Gastroesophageal sphincter (tissue), 4 donors: ENCODE measurements around the gene TOMM20. TPM values are rescaled to one million over a fixed set of nuclear protein-coding genes. Genes with fewer than 3 reads are reported as not detected.

Experiments
- ATAC-seq: fragments of 150-250 bp; one replicate; pipeline ENCODE4 v1.9.1; 2016; ENCODE audit warnings: mild to moderate bottlenecking, moderate library complexity
- H3K27ac ChIP-seq, 4 donors: fragments of 200-600 bp; sonication (generic) in 3 of 4; 1 replicate in 3 of 4; 2 replicates in 1 of 4; pipeline ENCODE4 v1.5.1; 2016 to 2019
- H3K27me3 ChIP-seq: fragments of 200-600 bp; sonication (generic); one replicate; pipeline ENCODE4 v1.5.1; 2019
- H3K36me3 ChIP-seq, 2 donors: fragments of 200-600 bp; sonication (generic); one replicate each; pipeline ENCODE4 v1.5.1; 2019; ENCODE audit warnings: control low read depth in 1 of 2
- H3K4me1 ChIP-seq, 3 donors: fragments of 200-600 bp; sonication (generic); 1 replicate in 2 of 3; 2 replicates in 1 of 3; pipeline ENCODE4 v1.5.1; 2016 to 2019; ENCODE audit warnings: control low read depth in 2 of 3
- H3K4me3 ChIP-seq, 2 donors: fragments of 200-600 bp; sonication (generic); one replicate each; pipeline ENCODE4 v1.5.1; 2019; ENCODE audit warnings: mild to moderate bottlenecking in 1 of 2, moderate library complexity in 1 of 2
- H3K9me3 ChIP-seq, 3 donors: fragments of 200-600 bp; sonication (generic); one replicate each; pipeline ENCODE4 v1.5.1; 2017 to 2019; ENCODE audit warnings: control low read depth in 2 of 3
- EP300 ChIP-seq: sonication (generic); formaldehyde crosslinking; IDR thresholded peaks from one replicate; pipeline ENCODE4 v1.6.1; 2017; ENCODE audit warnings: antibody characterized with exemption, mild to moderate bottlenecking
- POLR2A ChIP-seq, 2 donors: fragments of 450-650 bp; IDR thresholded peaks; one replicate each; pipeline ENCODE4 v1.6.1; 2017; ENCODE audit warnings: antibody characterized with exemption in 2 of 2, mild to moderate bottlenecking in 2 of 2, moderate library complexity in 1 of 2
- POLR2AphosphoS5 ChIP-seq: sonication (generic); formaldehyde crosslinking; IDR thresholded peaks from one replicate; pipeline ENCODE4 v1.6.1; 2017; ENCODE audit warnings: antibody characterized with exemption
- WGBS, 2 donors: methylation state at CpG; one replicate each; pipeline ENCODE4 v1.1.5; 2018; ENCODE audit warnings: low coverage in 1 of 2; 5-methylcytosine and 5-hydroxymethylcytosine counted together
- total RNA-seq, 4 donors: library from RNA; depleted of rRNA; stranded (reverse); fragments of >200 nt; gene quantifications; one replicate each; pipeline ENCODE4 v1.1.0, GENCODE V29; 2016
- TF ChIP-seq, protein P1 (sequence below), 4 experiments: fragments of 200-600 bp in 2 of 4; fragments of 450-650 bp in 2 of 4; sonication (generic) in 1 of 4; IDR thresholded peaks; one replicate each; pipeline ENCODE4 v1.5.1; 2017 to 2019; ENCODE audit warnings: antibody characterized with exemption in 4 of 4, mild to moderate bottlenecking in 2 of 4, moderate library complexity in 2 of 4

Gene TOMM20
- total RNA-seq, 4 donors from 2014 or later = 57.8 to 111 (median 99.1) TPM

DNA sequence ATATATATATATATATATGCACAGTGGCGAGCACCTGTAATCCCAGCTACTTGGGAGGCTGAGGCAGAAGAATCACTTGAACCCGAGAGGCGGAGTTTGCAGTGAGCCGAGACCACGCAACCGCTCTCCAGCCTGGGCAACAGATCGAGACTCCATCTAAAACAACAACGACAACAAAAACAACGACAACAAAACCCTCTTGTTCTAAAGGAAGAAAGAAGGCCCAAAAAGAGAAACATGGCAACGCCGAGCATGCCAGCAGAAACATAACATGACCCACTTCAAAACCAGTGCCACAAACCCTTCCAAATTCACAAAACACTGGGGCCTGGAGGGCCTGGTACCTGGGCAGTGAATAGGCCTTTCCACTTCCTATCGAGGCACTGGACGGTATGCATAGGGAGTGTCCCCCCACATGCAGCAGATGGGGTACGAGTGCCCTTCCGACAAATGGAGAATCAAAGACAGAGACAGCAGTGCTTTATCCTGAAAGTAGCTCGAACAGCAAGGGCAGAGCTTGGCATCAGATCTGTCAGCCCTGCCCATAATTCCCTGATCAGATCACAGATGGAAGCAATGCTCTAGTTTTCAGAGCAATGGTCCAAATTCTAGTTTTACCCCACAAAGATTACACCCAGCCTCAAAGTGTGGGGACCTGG is 52.0 kb downstream of the TOMM20 start:
- H3K4me3 ChIP-seq = no peak overlapping the region
- ATAC-seq = no peak
- H3K4me1 ChIP-seq = peaks cover 3 to 69% (median 39%) of the 10 kb centered on the region in 3 donors
- TF ChIP-seq EP300 (no peak), POLR2AphosphoS5 (no peak), POLR2A (IDR thresholded peaks at IDR 0.05) (no peak)
- TF ChIP-seq, protein P1, sequence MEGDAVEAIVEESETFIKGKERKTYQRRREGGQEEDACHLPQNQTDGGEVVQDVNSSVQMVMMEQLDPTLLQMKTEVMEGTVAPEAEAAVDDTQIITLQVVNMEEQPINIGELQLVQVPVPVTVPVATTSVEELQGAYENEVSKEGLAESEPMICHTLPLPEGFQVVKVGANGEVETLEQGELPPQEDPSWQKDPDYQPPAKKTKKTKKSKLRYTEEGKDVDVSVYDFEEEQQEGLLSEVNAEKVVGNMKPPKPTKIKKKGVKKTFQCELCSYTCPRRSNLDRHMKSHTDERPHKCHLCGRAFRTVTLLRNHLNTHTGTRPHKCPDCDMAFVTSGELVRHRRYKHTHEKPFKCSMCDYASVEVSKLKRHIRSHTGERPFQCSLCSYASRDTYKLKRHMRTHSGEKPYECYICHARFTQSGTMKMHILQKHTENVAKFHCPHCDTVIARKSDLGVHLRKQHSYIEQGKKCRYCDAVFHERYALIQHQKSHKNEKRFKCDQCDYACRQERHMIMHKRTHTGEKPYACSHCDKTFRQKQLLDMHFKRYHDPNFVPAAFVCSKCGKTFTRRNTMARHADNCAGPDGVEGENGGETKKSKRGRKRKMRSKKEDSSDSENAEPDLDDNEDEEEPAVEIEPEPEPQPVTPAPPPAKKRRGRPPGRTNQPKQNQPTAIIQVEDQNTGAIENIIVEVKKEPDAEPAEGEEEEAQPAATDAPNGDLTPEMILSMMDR (IDR thresholded peaks at IDR 0.05) = no peak
- H3K27ac ChIP-seq = peak overlapping the region in 3 of 4 donors; percentile 74 to 87 (median 83)
- no peaks in the 10 kb centered on the region for H3K27me3 ChIP-seq
- 92 to 100% methylated on average over 7 to 16 of the region's 16 CpGs for WGBS, 2 donors
- H3K9me3 ChIP-seq = no peaks in the 10 kb centered on the region
- no peaks in the 10 kb centered on the region for H3K36me3 ChIP-seq

DNA sequence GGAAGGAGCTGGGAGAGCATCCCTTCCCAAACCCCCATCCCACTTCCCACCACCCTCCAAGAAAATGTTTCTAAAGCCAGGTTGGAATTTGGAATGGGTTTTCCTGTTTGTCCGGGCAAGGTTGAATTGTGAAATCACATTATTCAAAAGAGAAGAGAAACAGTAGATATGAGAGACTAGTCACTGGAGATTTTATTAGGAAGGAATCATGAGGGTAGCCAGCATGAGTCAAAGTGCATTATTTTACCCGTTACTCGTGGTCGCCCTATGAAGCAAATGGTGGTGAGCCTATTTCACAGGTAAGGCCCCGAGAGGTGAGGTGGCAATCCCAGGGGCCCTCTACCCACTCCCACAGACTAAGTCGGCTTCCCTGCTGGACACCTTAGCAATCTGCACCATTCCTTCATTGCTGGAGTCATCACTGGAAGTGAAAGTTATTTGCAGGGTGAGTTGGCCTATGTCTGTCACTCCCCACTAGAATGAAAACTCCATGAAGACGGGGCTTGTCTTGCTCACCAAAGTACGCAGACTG is 52.8 kb downstream of the TOMM20 start:
- Histone ChIP-seq H3K27me3 (no peaks in the 10 kb centered on the region), H3K9me3 (no peaks in the 10 kb centered on the region), H3K4me3 (no peak overlapping the region), H3K27ac (peak overlapping the region; percentile 78 to 91 (median 85)), H3K36me3 (no peaks in the 10 kb centered on the region), H3K4me1 (peaks cover 3 to 69% (median 39%) of the 10 kb centered on the region in 3 donors)
- 40 to 74% methylated on average over 1 to 8 of the region's 8 CpGs for WGBS, 2 donors
- no peak for TF ChIP-seq EP300
- TF ChIP-seq, protein P1 (IDR thresholded peaks at IDR 0.05) = peak in 1 of 4 experiments; percentile 39
- ATAC-seq = peak; percentile 24

DNA sequence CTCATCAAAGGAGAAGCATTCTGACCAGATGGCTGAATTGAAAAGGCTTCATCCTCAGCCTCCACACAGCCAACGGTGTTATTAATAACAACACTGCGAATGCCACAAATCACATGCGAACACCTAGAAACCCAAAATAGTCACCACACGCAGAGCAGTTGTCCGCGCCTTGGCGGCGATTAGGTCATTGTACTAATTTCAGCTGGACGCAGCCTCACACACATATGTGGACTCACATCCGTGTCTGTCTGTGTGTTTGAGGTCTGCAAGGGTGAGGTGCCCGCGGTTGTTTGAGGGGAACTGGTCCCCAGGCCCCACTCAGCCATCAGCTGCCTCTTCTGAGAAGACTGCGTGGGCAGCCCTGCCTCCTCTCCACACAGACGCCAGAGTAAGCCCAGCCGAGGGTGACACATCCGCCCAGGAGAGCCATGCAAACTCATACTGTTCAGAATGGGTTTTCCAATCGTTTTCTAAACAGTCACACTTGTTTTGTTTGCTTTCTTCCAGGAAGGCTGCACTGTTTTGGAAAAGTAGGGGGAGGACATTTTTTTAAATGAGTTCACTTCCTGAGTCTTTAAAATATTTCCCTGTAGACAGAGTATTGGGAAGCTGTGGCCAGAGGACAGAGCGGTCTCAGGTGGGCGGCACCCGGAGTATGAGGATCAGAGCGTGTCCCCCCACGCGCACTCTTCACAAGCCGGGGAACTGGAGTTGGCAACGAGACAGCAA is 53.4 kb downstream of the TOMM20 start:
- peak; percentile 82 for TF ChIP-seq POLR2AphosphoS5
- TF ChIP-seq POLR2A (IDR thresholded peaks at IDR 0.05) = peak in 1 of 2 donors; percentile 10
- TF ChIP-seq, protein P1 (IDR thresholded peaks at IDR 0.05) = no peak
- no peak for TF ChIP-seq EP300
- Histone ChIP-seq H3K27me3 (no peaks in the 10 kb centered on the region), H3K9me3 (no peaks in the 10 kb centered on the region), H3K4me1 (peaks cover 3 to 69% (median 38%) of the 10 kb centered on the region in 3 donors), H3K4me3 (no peak overlapping the region), H3K27ac (peak overlapping the region; percentile 78 to 91 (median 85)), H3K36me3 (no peaks in the 10 kb centered on the region)
- WGBS, 2 donors = 14 to 65% methylated on average over 11 to 17 of the region's 25 CpGs
- ATAC-seq = peak; percentile 69

DNA sequence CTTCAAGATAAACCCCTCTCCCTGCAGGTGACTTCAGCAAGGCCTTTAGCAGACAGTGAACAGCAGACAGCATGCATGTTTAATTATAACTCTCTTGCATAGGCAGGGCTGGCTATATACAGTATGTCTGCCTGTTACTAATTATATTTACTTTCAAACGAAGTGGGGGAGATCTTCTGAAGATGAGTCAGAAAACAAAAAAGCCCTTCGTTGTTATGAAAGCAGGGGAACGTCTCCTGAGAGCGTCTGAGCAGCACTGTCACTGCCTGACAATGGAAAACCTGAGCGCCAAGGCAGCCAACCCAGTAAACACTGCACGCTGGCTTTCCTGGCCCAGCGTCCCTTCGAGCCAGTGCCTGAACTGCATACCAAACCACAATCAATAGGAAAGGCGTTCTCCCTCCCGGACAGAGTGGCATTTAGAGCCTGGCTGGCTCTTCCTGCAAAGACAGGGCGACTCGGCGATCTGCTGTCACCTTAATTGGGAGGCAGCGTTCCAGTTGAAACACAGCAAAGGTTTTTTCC is 54.1 kb downstream of the TOMM20 start:
- Histone ChIP-seq H3K4me1 (peaks cover 3 to 69% (median 32%) of the 10 kb centered on the region in 3 donors), H3K36me3 (no peaks in the 10 kb centered on the region), H3K4me3 (no peak overlapping the region), H3K27me3 (no peaks in the 10 kb centered on the region), H3K27ac (peak overlapping the region; percentile 78 to 91 (median 85)), H3K9me3 (no peaks in the 10 kb centered on the region)
- TF ChIP-seq, protein P1 (IDR thresholded peaks at IDR 0.05) = no peak
- TF ChIP-seq POLR2A (IDR thresholded peaks at IDR 0.05) = no peak
- TF ChIP-seq EP300 = no peak
- TF ChIP-seq POLR2AphosphoS5 = no peak
- ATAC-seq = peak; percentile 14
- 0% methylated on average over 2 to 3 of the region's 14 CpGs for WGBS, 2 donors
